GM23248 (cell line): ENCODE data around the gene ACADS.

ENCODE experiments used
- EZH2 ChIP-seq: fragments of 200-600 bp; sonication (generic); IDR thresholded peaks from 2 replicates; pipeline ENCODE4 v1.6.1; 2018; ENCODE audit warnings: antibody characterized with exemption, mild to moderate bottlenecking; ENCODE audit not compliant: insufficient read depth, poor library complexity, severe bottlenecking
- EZH2phosphoT487 ChIP-seq: fragments of 200-600 bp; sonication (generic); IDR thresholded peaks from 2 replicates; pipeline ENCODE4 v1.6.1; 2018; ENCODE audit warnings: antibody characterized with exemption, moderate library complexity, mild to moderate bottlenecking, low read depth; ENCODE audit not compliant: insufficient read depth

GRCh38 chr12:120712610-120713009, 13.0 kb upstream of the ACADS start:
- TF ChIP-seq EZH2 (no peak), EZH2phosphoT487 (no peak)
